Suppressor macrophage (primary cell): ENCODE data around the gene VAV1.
"Not testable (repeated sequence)": the region's sequence is repeated elsewhere in the genome, so short reads cannot be mapped to it uniquely, and the experiment has no call there.

Source experiments
- DNase-seq, 4 experiments: peaks; one replicate each; pipeline ENCODE4 v3.0.0-alpha.2; 2020 to 2022

VAV1 gene

GRCh38 chr19:6852001-6852400, 79.5 kb downstream of the VAV1 start:
- no peak for DNase-seq

DNA sequence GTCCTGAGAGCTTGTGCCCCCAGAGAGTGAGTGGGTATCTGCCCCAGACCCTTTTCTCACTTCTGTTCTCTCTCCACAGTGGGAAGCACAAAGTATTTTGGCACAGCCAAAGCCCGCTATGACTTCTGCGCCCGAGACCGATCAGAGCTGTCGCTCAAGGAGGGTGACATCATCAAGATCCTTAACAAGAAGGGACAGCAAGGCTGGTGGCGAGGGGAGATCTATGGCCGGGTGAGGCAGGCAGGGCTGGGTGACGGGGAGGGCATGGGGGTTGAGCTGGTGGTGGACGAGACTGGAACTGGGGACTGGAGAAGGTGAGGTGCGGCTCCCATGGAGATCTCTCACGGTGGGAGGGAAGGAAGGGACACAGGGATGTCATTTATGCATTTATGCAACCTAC, 81.4 kb downstream of the VAV1 start:
- no peak for DNase-seq

DNA sequence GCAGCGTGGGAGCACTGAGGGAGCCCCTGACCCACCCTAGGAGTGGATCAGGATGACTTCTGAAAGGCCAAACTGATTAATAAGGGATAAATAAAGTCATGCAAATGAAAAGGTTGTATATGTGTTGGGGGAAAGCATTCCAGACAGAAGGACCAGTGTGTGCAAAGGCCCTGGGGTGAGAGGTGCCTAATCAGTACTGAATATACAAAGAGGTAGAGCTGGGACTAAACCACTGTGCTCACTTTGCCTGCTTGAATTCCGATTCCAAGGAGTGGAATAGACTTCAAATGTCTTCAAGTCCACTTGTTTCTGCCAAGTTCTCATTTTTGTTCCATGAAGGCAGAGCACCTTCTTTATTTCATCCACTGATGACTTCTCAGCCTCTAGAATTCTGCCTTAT, 82.2 kb downstream of the VAV1 start:
- no peak for DNase-seq

- DNase-seq = no peak
Observed at GRCh38 chr19:6856749-6857372, 84.4 kb downstream of the VAV1 start.

- no peak for DNase-seq
Observed at GRCh38 chr19:6861683-6862286, 89.3 kb downstream of the VAV1 start.

DNA sequence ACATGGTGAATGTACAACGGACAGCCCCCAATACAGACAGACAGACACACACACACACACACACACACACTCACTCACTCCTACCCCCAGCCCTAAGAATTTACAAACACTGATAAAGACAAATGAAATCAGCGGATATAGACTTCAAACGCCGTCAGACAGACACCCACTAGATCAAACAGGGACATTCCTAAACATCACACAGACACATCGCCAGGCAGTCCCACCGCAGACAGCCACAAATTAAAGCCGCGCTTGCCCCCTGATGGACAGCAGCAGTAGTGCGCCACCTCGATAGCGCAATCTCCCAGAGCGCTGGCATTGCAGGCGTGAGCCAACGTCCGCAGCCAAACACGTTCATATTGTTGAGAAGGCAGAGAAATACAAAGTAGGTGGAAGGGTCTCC, 90.2 kb downstream of the VAV1 start:
- peak; percentile 91 to 92 (median 92) for DNase-seq

- DNase-seq = no peak
Observed at GRCh38 chr19:6864325-6864940, 91.9 kb downstream of the VAV1 start.

GRCh38 chr19:6865849-6866248, 93.3 kb downstream of the VAV1 start:
- no peak for DNase-seq

DNA sequence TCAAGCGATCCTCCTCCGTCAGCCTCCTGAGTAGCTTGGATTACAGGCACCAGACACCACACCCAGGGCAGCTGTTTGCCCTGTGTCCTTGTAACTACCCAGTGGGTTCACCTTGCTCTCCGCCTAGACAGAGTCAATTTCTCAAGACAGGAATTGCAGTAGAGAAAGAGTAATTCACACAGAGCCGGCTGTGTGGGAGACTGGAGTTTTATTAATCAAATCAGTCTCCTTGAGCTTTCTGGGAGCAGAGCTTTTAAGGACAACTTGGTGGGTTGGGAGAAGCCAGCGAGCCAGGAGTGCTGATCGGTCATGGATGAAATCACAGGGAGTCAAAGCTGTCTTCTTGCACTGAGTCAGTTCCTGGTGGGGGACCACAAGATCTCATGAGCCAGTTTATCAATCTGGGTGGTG, 94.2 kb downstream of the VAV1 start:
- peak; percentile 62 to 78 (median 68) for DNase-seq

GRCh38 chr19:6868351-6868750, 95.8 kb downstream of the VAV1 start:
- peak; percentile 43 to 82 (median 69) for DNase-seq

- DNase-seq = not testable (repeated sequence)
Observed at GRCh38 chr19:6869151-6869882, 96.8 kb downstream of the VAV1 start.

DNA sequence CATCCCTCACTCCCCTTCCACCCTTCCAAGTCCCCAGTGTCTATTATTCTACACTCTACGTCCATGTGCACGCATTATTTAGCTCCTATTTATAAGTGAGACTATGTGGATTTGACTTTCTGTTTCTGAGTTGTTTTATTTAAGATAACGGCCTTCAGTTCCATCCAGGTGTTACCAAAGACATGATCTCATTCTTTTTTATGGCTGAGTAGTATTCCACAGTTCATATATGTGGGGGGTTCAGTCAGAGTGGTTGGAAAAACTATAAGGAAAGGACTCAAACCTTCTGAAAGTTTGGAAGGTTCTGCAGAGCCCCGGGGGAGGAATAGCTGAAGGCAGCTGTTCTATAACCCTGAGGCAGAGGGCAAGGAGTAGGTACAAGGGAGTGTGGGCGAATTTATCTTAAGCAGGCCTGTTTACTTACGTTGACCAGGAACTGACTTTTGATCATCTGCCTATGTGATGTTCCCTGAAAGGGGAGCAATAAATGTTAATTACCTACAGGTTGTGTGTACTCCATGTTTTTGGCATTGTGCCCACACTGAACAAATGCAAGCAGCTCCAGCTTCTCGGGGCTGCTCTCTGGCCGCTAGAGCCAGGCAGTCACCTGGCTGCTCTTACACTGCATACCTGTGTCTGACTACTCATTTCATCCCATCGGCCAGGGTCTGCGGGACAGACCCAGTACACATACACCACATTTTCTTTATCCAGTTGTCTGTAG, 101.4 kb downstream of the VAV1 start:
- no peak for DNase-seq

GRCh38 chr19:6875218-6875617, 102.7 kb downstream of the VAV1 start:
- no peak for DNase-seq

- peak; percentile 39 to 80 (median 72) for DNase-seq
Observed at GRCh38 chr19:6876748-6877147, 104.2 kb downstream of the VAV1 start.

GRCh38 chr19:6877766-6878165, 105.3 kb downstream of the VAV1 start:
- no peak for DNase-seq

- DNase-seq = peak in 1 of 4 experiments; percentile 16
Observed at GRCh38 chr19:6886277-6886897, 113.9 kb downstream of the VAV1 start.

GRCh38 chr19:6887316-6887715, 114.8 kb downstream of the VAV1 start, which contains the start of gene ADGRE1:
Gene ADGRE1 (plus strand): TSS chr19:6887579. CDS start chr19:6887609, 30 bp downstream.
- DNase-seq = peak; percentile 66 to 80 (median 76)

- no peak for DNase-seq
Observed at GRCh38 chr19:6888967-6889366, 116.5 kb downstream of the VAV1 start.

DNA sequence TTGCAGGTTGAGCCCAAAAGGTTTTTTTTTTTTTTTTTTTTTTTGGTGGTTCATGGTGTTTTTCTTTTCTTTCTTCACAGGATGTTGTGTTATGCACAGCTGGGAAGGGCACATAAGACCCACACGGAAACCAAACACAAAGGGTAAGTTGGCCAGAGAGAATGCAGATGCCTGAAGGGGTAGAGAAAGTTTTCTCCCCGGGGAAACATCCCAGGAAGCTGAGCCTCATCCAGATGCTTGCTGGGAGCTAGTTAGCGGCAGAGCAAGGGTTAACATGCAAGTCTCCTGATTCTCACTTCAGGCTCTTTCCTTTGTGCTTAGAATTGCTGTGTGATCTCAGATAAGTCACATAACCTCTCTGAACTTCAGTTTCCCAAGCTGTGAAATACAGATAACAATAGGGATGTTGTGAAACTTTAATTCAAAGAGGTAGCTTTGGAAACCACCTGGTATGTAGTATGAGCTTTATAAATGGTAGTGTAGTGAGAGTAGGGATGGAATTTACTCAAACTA, 117.9 kb downstream of the VAV1 start:
- DNase-seq = no peak

DNA sequence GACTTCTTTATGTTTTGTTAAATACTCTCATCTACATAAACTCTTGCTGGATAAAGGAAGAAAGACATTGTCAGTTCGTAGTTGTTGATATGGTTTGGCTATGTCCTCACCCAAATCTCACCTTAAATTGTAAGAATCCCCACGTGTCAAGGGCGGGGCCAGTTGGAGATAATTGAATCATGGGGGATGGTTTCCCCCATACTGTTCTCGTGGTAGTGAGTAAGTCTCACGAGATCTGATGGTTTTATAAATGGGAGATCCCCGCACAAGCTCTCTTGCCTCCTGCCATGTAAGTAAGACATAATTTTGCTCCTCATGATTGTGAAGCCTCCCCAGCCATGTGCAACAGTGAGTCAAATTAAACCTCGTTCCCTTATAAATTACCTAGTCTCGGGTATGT, 118.4 kb downstream of the VAV1 start:
- DNase-seq = no peak

DNA sequence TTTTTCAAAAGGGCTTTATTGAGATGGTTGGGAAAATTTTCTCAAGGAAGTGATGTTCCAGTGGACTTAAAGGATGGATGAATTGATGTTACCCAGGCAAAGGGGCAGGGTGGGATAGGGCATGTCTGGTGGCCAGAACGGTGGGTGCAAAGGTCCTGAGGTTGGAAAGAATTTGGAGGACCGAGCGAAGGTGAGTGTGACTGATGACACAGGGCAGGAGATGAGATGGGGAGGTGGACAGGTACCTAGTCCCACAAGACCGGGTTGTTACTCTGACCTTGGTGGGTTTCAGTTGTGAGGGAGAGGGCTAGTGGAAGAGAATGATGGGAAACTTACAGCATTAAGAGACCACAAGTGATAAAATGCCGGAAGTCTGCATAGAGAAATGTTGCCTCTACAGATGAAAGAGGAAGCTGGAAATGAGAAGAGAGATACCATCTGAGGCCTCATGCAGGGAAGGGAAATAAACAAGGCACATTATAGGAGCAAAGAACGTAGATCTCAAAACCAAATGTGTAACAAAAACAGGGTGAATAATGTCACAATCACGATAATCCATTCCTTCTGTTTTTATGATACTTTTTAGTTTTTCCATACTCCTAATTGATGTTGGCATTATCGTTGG, 119.4 kb downstream of the VAV1 start:
- DNase-seq = peak; percentile 39 to 75 (median 52)
